CD4-positive, alpha-beta T cell treated with Interleukin-15 for 1 hour (primary cell): ENCODE measurements around the gene C1orf116.

Experiments used
- DNase-seq: peaks from one replicate; pipeline ENCODE4 v3.0.0-alpha.2; 2020

Gene C1orf116

DNA sequence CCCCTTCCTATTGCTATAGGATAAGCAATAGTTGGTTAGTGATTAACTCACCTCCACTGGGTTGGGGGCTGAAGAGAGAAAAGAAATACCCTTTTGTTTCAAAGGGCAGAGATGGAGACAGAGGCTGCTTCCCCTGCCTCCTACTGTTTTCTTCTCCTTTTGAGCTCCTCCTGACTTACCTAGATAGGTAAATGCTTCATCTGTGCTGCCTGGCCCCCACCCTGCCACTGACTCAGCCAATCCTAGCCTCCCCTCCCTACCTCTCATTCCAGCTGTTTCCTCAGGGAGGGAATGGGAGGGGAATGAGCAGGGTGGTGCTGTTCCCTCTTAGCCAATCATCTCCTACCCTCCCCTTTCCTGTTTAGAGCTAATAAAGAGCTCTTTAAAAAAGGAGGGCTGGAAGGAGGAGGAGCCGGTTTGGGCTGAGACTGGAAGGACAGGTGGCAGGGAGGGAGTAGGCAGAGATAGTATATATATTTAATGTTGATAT is at the start of gene C1orf116:
C1orf116 (minus strand) TSS at position 229 of the 490 bp plus-strand sequence. CDS start 5,158 bp downstream, outside the sequence.
- DNase-seq = no peak

DNA sequence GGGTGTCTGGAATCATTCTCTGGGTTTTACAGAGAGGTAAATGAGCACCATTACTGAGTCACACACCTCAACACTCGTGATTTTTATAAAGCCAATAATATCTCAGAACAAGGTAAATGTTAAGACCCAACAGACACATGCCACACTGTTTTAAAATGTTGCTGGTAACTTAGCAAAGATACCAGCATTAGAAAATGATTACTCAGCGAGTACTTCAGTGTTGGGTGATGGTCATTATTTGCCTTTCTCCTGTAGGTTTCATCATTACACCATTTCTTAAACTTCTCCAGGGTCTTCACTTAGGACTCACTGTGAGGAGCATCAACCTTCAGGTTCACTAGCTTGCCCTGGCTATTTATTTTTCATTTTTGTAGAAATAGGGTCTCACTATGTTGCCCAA is 49.2 kb upstream of the C1orf116 start:
- no peak for DNase-seq

DNA sequence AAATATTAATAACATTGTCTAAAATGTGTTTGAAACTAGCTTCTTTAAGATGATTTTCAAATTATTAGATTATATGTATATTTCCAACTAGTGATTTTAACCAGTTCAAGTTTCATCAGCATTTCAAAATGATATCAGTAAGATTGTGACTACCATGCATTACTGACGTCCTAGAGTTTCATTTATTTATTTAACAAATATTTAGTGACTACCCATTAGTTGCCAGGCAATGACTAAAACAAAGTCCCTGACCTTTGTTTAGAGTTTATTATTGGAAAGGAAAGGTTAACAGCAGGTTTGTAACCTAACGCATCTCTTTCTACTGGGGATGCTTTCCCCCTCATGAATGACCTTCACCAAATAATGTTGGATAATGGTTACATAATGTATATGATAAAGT is 48.5 kb upstream of the C1orf116 start:
- DNase-seq = no peak

GRCh38 chr1:207079706-207080241 is 47.2 kb upstream of the C1orf116 start:
- DNase-seq = no peak

DNA sequence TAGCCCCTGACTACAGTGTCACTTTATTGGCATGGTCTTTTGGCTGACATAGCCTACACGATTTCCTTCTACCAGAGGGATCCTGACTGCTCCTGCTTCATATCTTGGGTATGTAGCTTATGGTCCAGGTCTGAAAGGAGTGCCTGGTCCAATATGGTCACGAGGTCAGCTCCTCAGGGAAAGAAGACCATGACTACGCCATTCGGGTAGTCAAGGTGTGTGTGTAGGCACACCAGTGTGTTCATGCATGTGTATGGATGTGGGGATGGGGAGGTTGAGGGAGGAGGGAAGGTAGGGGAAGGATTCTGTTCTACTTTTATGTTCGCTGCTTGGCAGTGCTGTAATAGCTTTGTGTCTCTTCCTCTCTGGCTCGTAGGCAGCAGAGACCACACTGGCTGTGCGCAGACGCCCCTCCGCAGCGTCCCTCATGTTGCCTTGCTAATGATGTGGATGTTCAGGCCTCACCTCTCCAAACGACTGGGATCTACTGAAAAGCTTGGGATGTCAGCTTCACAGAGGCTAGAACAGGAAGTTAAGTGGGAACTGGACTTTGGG is 46.1 kb upstream of the C1orf116 start:
- DNase-seq = no peak

- DNase-seq = peak; percentile 55
Measured at GRCh38 chr1:207077470-207078377, 45.2 kb upstream of the C1orf116 start.

GRCh38 chr1:207077012-207077411 is 44.5 kb upstream of the C1orf116 start:
- DNase-seq = no peak

- DNase-seq = no peak
Measured at GRCh38 chr1:207076181-207076955, 43.8 kb upstream of the C1orf116 start.

DNA sequence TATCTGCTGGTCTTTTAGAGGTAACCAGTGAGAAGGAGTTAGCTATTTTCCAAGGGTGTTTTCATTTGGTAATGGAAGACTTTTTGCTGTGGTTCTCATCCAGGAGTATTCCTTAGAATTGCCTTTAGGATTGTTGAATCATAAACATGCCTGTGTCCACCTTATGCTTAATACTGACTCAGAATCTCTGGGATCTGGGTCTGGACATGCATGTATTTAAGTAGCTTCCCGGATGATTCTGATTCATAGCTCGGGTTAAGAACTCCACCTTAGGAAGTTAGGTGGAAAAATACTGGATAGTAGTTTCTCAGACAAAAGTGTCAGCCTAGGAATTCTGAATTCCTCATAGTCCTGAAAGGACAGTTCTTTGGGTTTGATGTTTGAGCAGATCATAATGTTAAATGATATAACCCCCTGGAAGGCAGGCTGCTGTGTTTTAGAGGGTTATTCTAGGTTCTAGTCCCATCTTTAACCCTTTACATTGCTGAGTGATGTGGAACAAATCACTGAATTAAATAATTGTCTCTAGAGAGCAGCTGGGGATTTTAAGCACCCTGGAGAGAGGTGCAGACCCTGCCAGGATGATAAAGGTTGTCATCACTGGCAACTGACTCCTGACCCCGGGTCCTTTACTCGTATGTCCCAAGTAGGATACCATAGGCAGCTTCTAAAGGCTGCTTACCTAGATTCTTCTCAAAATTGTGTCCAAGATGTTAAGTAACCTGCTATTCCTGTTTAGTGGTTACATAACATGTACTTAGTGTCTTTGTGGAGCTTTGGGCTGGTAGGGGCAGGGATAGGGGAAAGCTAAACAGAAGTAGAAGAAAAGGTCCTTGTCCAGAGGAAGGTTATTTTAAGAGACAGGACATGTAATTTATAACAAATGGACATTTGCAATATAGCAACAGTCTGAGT is 41.6 kb upstream of the C1orf116 start:
- DNase-seq = no peak

- no peak for DNase-seq
Measured at GRCh38 chr1:207072233-207072632, 39.7 kb upstream of the C1orf116 start.

GRCh38 chr1:207071426-207071825 is 38.9 kb upstream of the C1orf116 start:
- no peak for DNase-seq

- DNase-seq = no peak
Measured at GRCh38 chr1:207070811-207071210, 38.3 kb upstream of the C1orf116 start.

- DNase-seq = no peak
Measured at GRCh38 chr1:207069858-207070506, 37.4 kb upstream of the C1orf116 start.

GRCh38 chr1:207069061-207069460 is 36.5 kb upstream of the C1orf116 start:
- peak; percentile 37 for DNase-seq

DNA sequence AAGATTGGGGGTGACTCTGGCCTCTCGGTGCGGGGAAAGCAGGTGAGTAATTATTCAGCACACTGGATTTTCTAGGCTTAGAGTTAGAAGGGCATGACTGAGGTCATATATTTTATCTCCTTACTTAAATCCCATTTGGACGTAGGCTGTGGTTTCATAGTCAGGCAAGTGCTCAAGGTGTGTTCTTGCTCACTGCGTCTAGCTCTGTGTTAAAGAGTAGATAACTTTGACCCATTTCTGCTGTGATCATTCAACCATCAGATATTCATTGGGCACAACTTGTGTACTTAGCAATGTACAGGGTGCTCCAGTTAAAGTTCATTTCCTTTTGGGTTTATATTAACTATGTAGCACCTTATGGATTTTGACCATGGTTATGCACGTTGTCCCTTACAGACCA is 35.1 kb upstream of the C1orf116 start:
- DNase-seq = no peak

- no peak for DNase-seq
Measured at GRCh38 chr1:207067185-207067584, 34.6 kb upstream of the C1orf116 start.

DNA sequence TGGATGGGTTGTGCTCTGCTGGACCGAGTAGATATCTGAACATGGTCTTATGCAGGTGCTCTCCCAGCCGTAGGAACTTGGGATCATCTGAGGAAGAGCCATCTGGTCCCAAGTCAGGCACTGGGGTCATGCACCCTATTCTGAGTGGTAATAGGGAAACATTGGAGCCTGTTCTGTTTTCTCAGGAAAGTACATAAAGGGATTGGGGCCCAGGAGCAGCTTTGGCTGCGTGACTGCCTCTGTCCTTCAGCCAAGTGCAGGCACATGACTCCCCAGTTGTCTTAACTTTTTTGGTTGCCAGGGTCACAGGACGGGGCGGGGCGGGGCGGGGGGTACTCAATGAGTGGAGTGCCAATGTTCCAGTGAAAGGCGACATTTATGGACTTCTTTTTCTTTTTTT is 32.0 kb upstream of the C1orf116 start:
- no peak for DNase-seq

DNA sequence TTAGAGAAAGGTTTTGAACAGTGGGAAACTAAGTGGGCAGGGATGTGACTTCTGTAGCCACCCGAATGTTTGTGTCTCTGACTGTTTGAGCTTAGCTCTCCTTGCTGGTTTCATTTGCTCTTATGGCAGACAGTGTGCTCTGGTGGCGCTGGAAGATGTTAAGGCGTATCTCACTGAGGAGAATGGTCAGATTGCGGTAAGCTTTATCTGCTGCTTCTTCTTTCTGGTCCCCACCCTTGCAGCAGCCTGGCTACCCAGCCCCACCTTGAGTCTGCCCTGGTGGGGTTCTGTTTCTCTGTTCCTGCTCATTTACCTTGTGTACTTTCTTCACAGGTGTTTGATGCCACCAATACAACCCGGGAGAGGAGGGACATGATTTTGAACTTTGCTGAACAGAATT is 30.5 kb upstream of the C1orf116 start:
- no peak for DNase-seq

GRCh38 chr1:207062058-207062457 is 29.5 kb upstream of the C1orf116 start:
- no peak for DNase-seq

- DNase-seq = no peak
Measured at GRCh38 chr1:207060596-207060995, 28.0 kb upstream of the C1orf116 start.

DNA sequence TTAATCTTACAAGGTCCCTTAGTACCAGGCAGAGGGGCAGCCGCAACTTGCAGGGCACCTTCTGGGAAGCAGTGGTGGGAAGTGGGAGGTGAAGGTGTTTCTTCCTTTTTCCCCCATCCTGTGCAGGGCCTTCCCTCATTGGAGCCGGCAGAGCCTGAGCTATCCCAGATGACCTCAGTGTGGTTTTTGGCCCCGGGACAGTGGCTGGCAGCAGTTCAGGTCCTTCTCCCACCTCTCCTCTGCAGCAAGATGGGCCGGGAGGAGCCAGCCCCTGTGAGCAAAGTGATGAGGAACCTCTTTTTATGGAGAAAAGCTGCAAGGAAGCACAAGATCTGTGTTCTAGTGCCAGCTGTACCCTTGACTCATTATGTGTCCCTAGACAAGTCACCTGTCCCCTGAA is 27.3 kb upstream of the C1orf116 start:
- DNase-seq = no peak
